VCaP (cell line): ENCODE results near the gene TAPBP.
"Not testable (repeated sequence)": the region's sequence is repeated elsewhere in the genome, so short reads cannot be mapped to it uniquely, and the experiment has no call there.

Source experiments
- H3K27ac ChIP-seq: fragments of 450-650 bp; 2 replicates; pipeline ENCODE4 v1.5.1; 2017
- CTCF ChIP-seq: fragments of 450-650 bp; conservative IDR thresholded peaks from 2 replicates; pipeline ENCODE4 v1.5.1; 2017; ENCODE audit warnings: mild to moderate bottlenecking, moderate library complexity

The TAPBP gene

DNA sequence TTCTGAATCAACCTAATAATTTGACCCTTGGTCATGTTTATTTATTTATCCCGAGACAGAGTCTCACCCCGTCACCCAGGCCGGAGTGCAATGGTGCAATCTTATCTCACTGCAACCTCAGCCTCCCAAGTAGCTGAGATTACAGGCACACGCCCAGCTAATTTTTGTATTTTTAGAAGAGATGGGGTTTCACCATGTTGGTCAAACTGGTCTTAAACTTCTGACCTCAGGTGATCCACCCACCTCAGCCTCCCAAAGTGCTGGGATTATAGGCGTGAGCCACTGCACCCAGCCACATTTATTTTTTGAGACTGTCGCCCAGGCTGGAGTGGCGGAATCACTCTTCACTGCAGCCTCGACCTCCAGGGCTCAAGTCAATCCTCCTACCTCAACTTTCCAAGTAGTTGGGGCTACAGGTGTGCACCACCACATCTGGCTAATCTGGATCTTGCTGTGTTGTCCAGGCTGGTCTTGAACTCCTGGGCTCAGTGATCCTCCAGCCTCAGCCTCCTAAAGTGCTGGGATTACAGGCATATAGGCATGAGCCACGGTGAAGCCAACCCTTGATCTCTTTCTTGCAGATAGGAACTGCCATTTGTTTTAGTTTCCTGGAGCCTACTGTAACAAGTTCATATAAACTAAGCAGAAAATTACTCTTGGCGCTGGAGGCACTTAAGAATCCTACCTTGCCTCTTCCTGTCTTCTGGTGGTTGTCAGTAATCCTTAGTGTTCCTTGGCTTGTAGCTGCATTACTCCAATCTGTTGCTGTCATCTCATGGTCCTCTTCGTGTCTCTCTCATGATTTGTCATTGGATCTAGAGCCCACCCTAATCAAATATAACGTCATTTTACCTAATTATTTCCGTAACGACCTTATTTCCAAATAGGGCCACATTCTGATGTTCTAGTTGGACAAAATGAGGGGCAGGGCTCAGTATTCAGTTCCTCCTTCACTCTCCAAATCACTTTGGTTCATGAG is 39.7 kb downstream of the TAPBP start:
- no peak for TF ChIP-seq CTCF
- peak overlapping the region; percentile 100 for H3K27ac ChIP-seq

GRCh38 chr6:33273129-33273923 is 40.6 kb downstream of the TAPBP start:
- peak overlapping the region; percentile 100 for H3K27ac ChIP-seq
- no peak for TF ChIP-seq CTCF

DNA sequence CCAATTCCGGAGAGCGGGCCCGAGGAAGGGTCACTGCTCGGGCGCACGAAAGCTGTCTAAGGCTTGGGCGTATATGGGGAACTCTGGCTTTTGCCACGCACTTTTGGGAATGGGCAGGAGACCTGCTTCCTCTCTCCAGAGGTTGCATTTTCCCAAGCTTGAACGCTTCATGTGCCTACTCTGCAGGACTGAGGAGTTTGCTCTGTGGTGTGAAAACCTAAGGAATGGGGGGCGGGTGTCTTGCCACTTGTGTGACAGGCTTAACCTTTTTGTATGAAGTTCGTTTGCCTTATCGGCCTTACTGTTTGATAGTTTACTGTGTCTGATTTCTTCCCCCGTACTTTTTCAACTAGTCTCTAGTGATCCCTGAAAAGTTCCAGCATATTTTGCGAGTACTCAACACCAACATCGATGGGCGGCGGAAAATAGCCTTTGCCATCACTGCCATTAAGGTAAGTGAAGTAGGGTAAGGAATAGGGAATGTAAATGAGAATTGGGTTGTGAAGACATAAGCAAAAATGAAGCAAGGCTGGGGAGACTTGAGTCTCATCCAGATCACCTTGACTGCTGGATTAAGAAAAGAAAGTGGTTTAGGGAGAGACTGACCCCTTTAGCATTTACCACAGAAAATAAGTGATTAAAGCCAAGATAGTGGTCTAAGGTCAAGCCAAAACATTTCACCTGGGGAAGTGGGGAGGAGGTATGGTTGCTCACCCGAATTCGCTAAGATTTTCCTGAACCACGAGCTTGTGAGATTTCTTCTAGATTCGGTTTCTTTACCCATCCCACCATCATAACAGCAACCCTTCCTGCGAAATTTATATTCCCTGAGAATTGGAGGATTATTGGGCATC is 41.4 kb downstream of the TAPBP start:
- no peak for TF ChIP-seq CTCF

DNA sequence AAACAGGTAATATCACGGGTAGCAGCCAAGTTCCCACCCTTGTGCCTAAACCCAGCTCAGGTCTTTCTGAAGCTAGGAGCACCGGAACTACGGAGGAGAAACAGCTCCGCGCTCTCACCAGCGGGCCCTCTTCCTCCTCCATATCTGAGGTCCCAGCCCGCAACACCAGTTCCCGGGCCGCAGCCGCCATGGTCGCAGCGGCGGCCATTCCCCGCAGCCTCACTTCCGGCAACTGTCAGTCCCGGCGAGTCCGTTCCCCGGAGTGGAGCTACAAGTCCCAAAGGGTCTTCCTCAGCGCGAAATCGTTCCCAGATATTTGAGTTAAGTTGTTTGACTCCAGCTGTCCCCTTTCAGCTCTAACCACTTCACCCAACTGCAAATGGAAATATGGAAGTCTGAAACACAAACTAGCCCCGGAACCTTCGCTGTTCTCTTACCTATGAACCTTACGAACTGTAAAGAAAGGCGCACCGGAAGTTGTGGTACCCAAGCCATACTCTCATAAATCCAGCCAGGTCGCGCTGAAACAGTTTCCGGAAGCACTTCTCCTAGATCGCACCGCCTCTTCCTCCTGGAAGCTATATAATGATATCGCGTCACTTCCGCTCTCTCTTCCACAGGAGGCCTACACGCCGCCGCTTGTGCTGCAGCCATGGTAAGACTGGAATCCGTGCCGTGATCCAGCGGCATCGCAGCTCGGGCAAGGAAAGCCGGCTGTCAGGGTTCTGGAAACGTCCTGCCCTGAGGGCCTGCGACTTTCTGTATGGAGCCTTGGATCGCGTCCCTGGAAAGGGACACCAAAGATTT is 42.2 kb downstream of the TAPBP start, which contains the start of the genes RPS18 and VPS52:
Gene RPS18 (plus strand): TSS at position 608 of the 807 bp plus-strand sequence. CDS start 45 bp downstream, at position 653.
Gene VPS52 (minus strand): TSS at position 409 of the 807 bp plus-strand sequence. CDS start 201 bp downstream, at position 208.
- no peak for TF ChIP-seq CTCF
- peak within 1 kb of the TSS; percentile 100 for H3K27ac ChIP-seq

More for the DNA sequence above, 41.4 kb downstream of the TAPBP start:
- peak overlapping the region; percentile 100 for H3K27ac ChIP-seq

DNA sequence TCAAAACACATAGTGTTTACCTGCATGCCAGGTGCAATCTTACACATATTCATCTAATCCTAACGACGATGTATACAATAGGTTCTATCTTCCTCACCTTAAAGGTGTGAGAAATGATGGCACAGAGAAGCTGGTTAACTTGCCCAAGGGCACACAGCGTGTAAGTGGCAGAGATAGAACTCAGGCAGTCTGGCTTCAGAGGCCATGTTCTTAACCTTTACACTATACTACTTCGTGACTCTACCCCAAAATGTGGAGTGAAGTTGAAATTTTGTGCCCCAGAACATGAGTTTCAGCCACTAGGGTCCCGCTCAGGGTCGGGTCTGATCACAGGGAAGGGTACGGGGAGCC is 42.8 kb downstream of the TAPBP start:
- peak overlapping the region; percentile 100 for H3K27ac ChIP-seq
- no peak for TF ChIP-seq CTCF

DNA sequence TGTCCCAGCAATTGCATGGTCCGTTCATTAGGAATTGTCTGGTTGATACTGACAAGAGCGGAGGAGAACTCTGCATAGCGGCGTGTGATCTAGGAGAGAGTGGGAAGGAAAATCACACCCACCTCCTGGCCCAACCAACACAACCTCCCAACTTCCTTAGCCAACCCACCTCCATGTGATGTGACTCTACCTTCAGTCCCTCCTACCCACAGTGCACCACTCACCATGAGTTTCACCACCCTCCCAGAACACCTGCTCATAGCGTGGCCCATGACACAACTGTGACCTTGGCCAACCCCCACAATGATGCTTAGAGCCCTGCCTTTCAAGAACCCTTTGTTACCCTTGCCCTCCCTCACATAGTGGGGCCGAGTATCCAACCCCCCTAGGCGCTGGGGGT is 49.9 kb downstream of the TAPBP start:
- no peak for TF ChIP-seq CTCF
- no peak overlapping the region for H3K27ac ChIP-seq

DNA sequence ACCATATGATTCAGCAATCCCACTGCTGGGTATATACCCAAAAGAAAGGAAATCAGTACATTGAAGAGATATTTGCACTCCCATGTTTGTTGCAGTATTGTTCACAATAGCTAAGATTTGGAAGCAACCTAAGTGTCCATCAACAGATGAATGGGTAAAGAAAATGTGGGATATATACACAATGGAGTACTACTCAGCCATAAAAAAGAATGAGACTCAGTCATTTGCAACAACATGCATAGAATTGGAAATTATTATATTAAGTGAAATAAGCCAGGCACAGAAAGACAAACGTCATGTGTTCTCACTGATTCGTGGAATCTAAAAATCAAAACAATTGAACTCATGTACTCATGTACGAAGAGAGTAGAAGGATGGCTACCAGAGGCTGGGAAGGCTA is 51.4 kb downstream of the TAPBP start:
- not testable (repeated sequence) for H3K27ac ChIP-seq
